ENCODE measurements around the gene REEP3. TPM values are rescaled to one million over a fixed set of nuclear protein-coding genes. Genes with fewer than 3 reads are reported as not detected.

The REEP3 gene
- total RNA-seq, 2 experiments from 2014 or later: 19.5 to 20.7 TPM

GRCh38 chr10:63628526-63629362 is 107.5 kb downstream of the REEP3 start:
- ChIA-PET CTCF (interaction anchor here (0.7 to 8.7 kb wide), 31 partner anchors 12 to 496 kb away, joined by 3 to 139 read pairs (median 4); partner anchors contain the start of genes JMJD1C, NRBF2 and REEP3), POLR2A (interaction anchor here (1.5 kb wide), 1 partner anchor 360 kb away, joined by 4 read pairs; no protein-coding TSS in a partner anchor)
- Mint-ChIP-seq H3K9me3 (no peaks in the 10 kb centered on the region), H3K27ac (peak overlapping the region; percentile 75), H3K36me3 (no peaks in the 10 kb centered on the region), H3K27me3 (peaks cover 2% of the 10 kb centered on the region), H3K4me1 (ENCODE audit: low read depth) (peaks cover 24% of the 10 kb centered on the region), H3K4me3 (peak overlapping the region; percentile 90)
- DNase-seq: no peak
- intact Hi-C loops (cut with micrococcal nuclease): loop anchor here (1.0 to 2.0 kb wide), 11 partner anchors 56 to 495 kb away; partner anchors contain the start of genes JMJD1C and NRBF2

GRCh38 chr10:63629363-63630084 is 108.3 kb downstream of the REEP3 start:
- Mint-ChIP-seq H3K4me1 (ENCODE audit: low read depth) (peaks cover 24% of the 10 kb centered on the region), H3K36me3 (no peaks in the 10 kb centered on the region), H3K9me3 (no peaks in the 10 kb centered on the region), H3K27me3 (peaks cover 2% of the 10 kb centered on the region), H3K27ac (peak overlapping the region; percentile 75), H3K4me3 (peak overlapping the region; percentile 90)
- POLR2A ChIA-PET: interaction anchor here (1.5 to 1.9 kb wide), 2 partner anchors 107 to 361 kb away, joined by 4 to 6 read pairs; no protein-coding TSS in a partner anchor
- intact Hi-C loops (cut with micrococcal nuclease): loop anchor here (1.0 to 2.0 kb wide), 12 partner anchors 57 to 813 kb away; partner anchors contain the start of genes EGR2, JMJD1C and NRBF2
- CTCF ChIA-PET: interaction anchor here (0.7 to 8.7 kb wide), 32 partner anchors 8 to 496 kb away, joined by 3 to 139 read pairs (median 4); partner anchors contain the start of genes JMJD1C, NRBF2 and REEP3
- peak; percentile 89 for DNase-seq

GRCh38 chr10:63630085-63630930 is 109.1 kb downstream of the REEP3 start:
- Mint-ChIP-seq H3K9me3 (no peaks in the 10 kb centered on the region), H3K27me3 (peaks cover 2% of the 10 kb centered on the region), H3K36me3 (no peaks in the 10 kb centered on the region), H3K4me1 (ENCODE audit: low read depth) (peaks cover 24% of the 10 kb centered on the region), H3K27ac (peak overlapping the region; percentile 75), H3K4me3 (peak overlapping the region; percentile 90)
- ChIA-PET CTCF (interaction anchor here (0.6 to 8.7 kb wide), 25 partner anchors 8 to 474 kb away, joined by 3 to 139 read pairs (median 4); partner anchors contain the start of gene REEP3), POLR2A (interaction anchor here (0.7 to 1.9 kb wide), 4 partner anchors 70 to 362 kb away, joined by 3 to 6 read pairs (median 4); no protein-coding TSS in a partner anchor)
- intact Hi-C loops (cut with micrococcal nuclease): loop anchor here (1.0 kb wide), 1 partner anchor 814 kb away; the partner anchor contains the start of gene EGR2
- DNase-seq: peak; percentile 87

- Mint-ChIP-seq H3K36me3 (no peaks in the 10 kb centered on the region), H3K9me3 (no peaks in the 10 kb centered on the region), H3K27me3 (peaks cover 2% of the 10 kb centered on the region), H3K4me1 (ENCODE audit: low read depth) (peaks cover 24% of the 10 kb centered on the region), H3K4me3 (peak overlapping the region; percentile 90), H3K27ac (peak overlapping the region; percentile 75)
- POLR2A ChIA-PET: interaction anchor here (0.7 to 1.9 kb wide), 4 partner anchors 69 to 362 kb away, joined by 3 to 6 read pairs (median 4); no protein-coding TSS in a partner anchor
- no peak for DNase-seq
- CTCF ChIA-PET: interaction anchor here (0.6 to 8.7 kb wide), 15 partner anchors 10 to 463 kb away, joined by 3 to 139 read pairs (median 4); partner anchors contain the start of gene REEP3
- intact Hi-C loops (cut with micrococcal nuclease): loop anchor here (1.0 kb wide), 1 partner anchor 815 kb away; the partner anchor contains the start of gene EGR2
These were observed 109.9 kb downstream of the REEP3 start for GRCh38 chr10:63630931-63631680.

GRCh38 chr10:63631991-63632390 is 110.8 kb downstream of the REEP3 start:
- CTCF ChIA-PET: interaction anchor here (0.5 to 8.7 kb wide), 5 partner anchors 13 to 464 kb away, joined by 3 to 139 read pairs (median 19); no protein-coding TSS in a partner anchor
- H3K27ac Mint-ChIP-seq: no peak overlapping the region
- POLR2A ChIA-PET: interaction anchor here (0.7 kb wide), 1 partner anchor 645 kb away, joined by 3 read pairs; no protein-coding TSS in a partner anchor
- no peak overlapping the region for H3K4me3 Mint-ChIP-seq
- H3K9me3 Mint-ChIP-seq: no peaks in the 10 kb centered on the region
- intact Hi-C loops (cut with micrococcal nuclease): no loop called here
- H3K36me3 Mint-ChIP-seq: no peaks in the 10 kb centered on the region
- peaks cover 2% of the 10 kb centered on the region for H3K27me3 Mint-ChIP-seq
- no peak for DNase-seq
- peaks cover 24% of the 10 kb centered on the region for H3K4me1 Mint-ChIP-seq (ENCODE audit: low read depth)

GRCh38 chr10:63633677-63634487 is 112.7 kb downstream of the REEP3 start:
- ChIA-PET CTCF (interaction anchor here (0.8 to 8.7 kb wide), 2 partner anchors 84 to 466 kb away, joined by 3 to 139 read pairs; no protein-coding TSS in a partner anchor), POLR2A (no interaction called here)
- H3K27ac Mint-ChIP-seq: no peak overlapping the region
- H3K4me1 Mint-ChIP-seq (ENCODE audit: low read depth): peaks cover 14% of the 10 kb centered on the region
- peaks cover 2% of the 10 kb centered on the region for H3K27me3 Mint-ChIP-seq
- DNase-seq: no peak
- intact Hi-C loops (cut with micrococcal nuclease): no loop called here
- H3K4me3 Mint-ChIP-seq: no peak overlapping the region
- H3K36me3 Mint-ChIP-seq: no peaks in the 10 kb centered on the region
- no peaks in the 10 kb centered on the region for H3K9me3 Mint-ChIP-seq

- Mint-ChIP-seq H3K27me3 (peaks cover 2% of the 10 kb centered on the region), H3K4me3 (no peak overlapping the region), H3K36me3 (no peaks in the 10 kb centered on the region), H3K27ac (no peak overlapping the region), H3K9me3 (no peaks in the 10 kb centered on the region), H3K4me1 (ENCODE audit: low read depth) (peaks cover 9% of the 10 kb centered on the region)
- intact Hi-C loops (cut with micrococcal nuclease): no loop called here
- DNase-seq: no peak
- CTCF ChIA-PET: interaction anchor here (0.8 to 8.7 kb wide), 2 partner anchors 83 to 467 kb away, joined by 3 to 139 read pairs; no protein-coding TSS in a partner anchor
- POLR2A ChIA-PET: no interaction called here
These were observed 113.4 kb downstream of the REEP3 start for GRCh38 chr10:63634488-63635065.

GRCh38 chr10:63636812-63637211 is 115.6 kb downstream of the REEP3 start:
- Mint-ChIP-seq H3K36me3 (no peaks in the 10 kb centered on the region), H3K9me3 (no peaks in the 10 kb centered on the region), H3K4me3 (no peak overlapping the region), H3K27ac (no peak overlapping the region), H3K27me3 (peaks cover 2% of the 10 kb centered on the region), H3K4me1 (ENCODE audit: low read depth) (no peaks in the 10 kb centered on the region)
- ChIA-PET POLR2A (interaction anchor here (1.1 kb wide), 1 partner anchor 62 kb away, joined by 3 read pairs; no protein-coding TSS in a partner anchor), CTCF (interaction anchor here (0.9 kb wide), 1 partner anchor 470 kb away, joined by 4 read pairs; no protein-coding TSS in a partner anchor)
- no peak for DNase-seq
- intact Hi-C loops (cut with micrococcal nuclease): no loop called here

GRCh38 chr10:63637901-63638327 is 116.7 kb downstream of the REEP3 start:
- H3K9me3 Mint-ChIP-seq: no peaks in the 10 kb centered on the region

More at GRCh38 chr10:63637901-63638327, 116.7 kb downstream of the REEP3 start:
- ChIA-PET POLR2A (no interaction called here), CTCF (interaction anchor here (1.1 kb wide), 1 partner anchor 8 kb away, joined by 3 read pairs; no protein-coding TSS in a partner anchor)
- Mint-ChIP-seq H3K4me1 (ENCODE audit: low read depth) (no peaks in the 10 kb centered on the region), H3K27me3 (no peaks in the 10 kb centered on the region), H3K36me3 (no peaks in the 10 kb centered on the region), H3K4me3 (no peak overlapping the region), H3K27ac (no peak overlapping the region)
- intact Hi-C loops (cut with micrococcal nuclease): no loop called here
- DNase-seq: no peak
